IMR-90 (cell line): Measurements from ENCODE around the gene ZBTB32. TPM values are rescaled to one million over a fixed set of nuclear protein-coding genes. Genes with fewer than 3 reads are reported as not detected.

ENCODE experiments used
- ATAC-seq: fragments of 200-7000 bp; cut with Tn5 transposase; 2 replicates; pipeline ENCODE4 v1.9.1; 2020; ENCODE audit warnings: low read depth, mild to moderate bottlenecking, moderate library complexity
- BruUV-seq: library from RNA; stranded (reverse); fragments of 400-500 nt; replicated peaks from 2 replicates; lab custom pipeline; 2021; lab: Mats Ljungman, UMichigan
- CTCF ChIA-PET: fragments of 300-600 bp; formaldehyde crosslinking; extraction: SDS; loops from one replicate; lab custom pipeline; 2021; ENCODE audit warnings: antibody characterized with exemption; lab: Yijun Ruan, JAX
- POLR2A ChIA-PET: fragments of 300-600 bp; sonication (Branson Sonifier 250); formaldehyde crosslinking; loops from one replicate; lab custom pipeline; 2022; ENCODE audit warnings: antibody characterized with exemption; ENCODE audit not compliant: unreplicated experiment; lab: Charles Lee
- DNase-seq: peaks from one replicate; pipeline ENCODE4 v3.0.0; 2013
- H2AFZ ChIP-seq: replicated peaks from 2 replicates; pipeline ENCODE3; 2013; ENCODE audit warnings: low read length, mild to moderate bottlenecking; ENCODE audit not compliant: poor library complexity
- H2AK5ac ChIP-seq: 2 replicates; pipeline ENCODE4 v1.6.1; 2013; ENCODE audit warnings: low read depth, low read length, inconsistent platforms
- H2AK9ac ChIP-seq: replicated peaks from 2 replicates; pipeline ENCODE3; 2013; ENCODE audit warnings: mild to moderate bottlenecking, low read depth, low read length, moderate library complexity; ENCODE audit not compliant: poor library complexity
- H2BK120ac ChIP-seq: 2 replicates; pipeline ENCODE4 v1.6.1; 2013; ENCODE audit warnings: low read depth, low read length, inconsistent platforms
- H2BK15ac ChIP-seq: 3 replicates; pipeline ENCODE4 v1.6.1; 2013; ENCODE audit warnings: low read depth, low read length, inconsistent platforms
- H2BK20ac ChIP-seq: 2 replicates; pipeline ENCODE4 v1.6.1; 2013; ENCODE audit warnings: low read depth, mild to moderate bottlenecking, inconsistent platforms, low read length, moderate library complexity
- H2BK5ac ChIP-seq: 2 replicates; pipeline ENCODE4 v1.6.1; 2013; ENCODE audit warnings: mild to moderate bottlenecking, low read depth, low read length, inconsistent platforms; ENCODE audit not compliant: poor library complexity, severe bottlenecking
- H3K14ac ChIP-seq: replicated peaks from 2 replicates; pipeline ENCODE4 v1.6.1; 2013; ENCODE audit warnings: low read depth, low read length, inconsistent platforms
- H3K18ac ChIP-seq: 2 replicates; pipeline ENCODE4 v1.6.1; 2013; ENCODE audit warnings: low read depth, low read length, control low read depth
- H3K23ac ChIP-seq: 2 replicates; pipeline ENCODE4 v1.6.1; 2013; ENCODE audit warnings: low read depth, low read length, inconsistent platforms
- H3K27ac ChIP-seq: 2 replicates; pipeline ENCODE4 v1.5.1; 2013; ENCODE audit warnings: mild to moderate bottlenecking, control low read depth, low read length; ENCODE audit not compliant: insufficient read depth
- H3K27me3 ChIP-seq: 2 replicates; pipeline ENCODE4 v1.6.1; 2013; ENCODE audit warnings: low read length; ENCODE audit not compliant: control insufficient read depth, insufficient read depth
- H3K36me3 ChIP-seq: 2 replicates; pipeline ENCODE4 v1.6.1; 2013; ENCODE audit warnings: low read length, mixed read lengths; ENCODE audit not compliant: control insufficient read depth, insufficient read depth
- H3K4ac ChIP-seq: 2 replicates; pipeline ENCODE4 v1.6.1; 2013; ENCODE audit warnings: low read depth, low read length, inconsistent platforms
- H3K4me1 ChIP-seq: 2 replicates; pipeline ENCODE4 v1.6.1; 2013; ENCODE audit warnings: low read length, mixed read lengths; ENCODE audit not compliant: control insufficient read depth, insufficient read depth
- H3K4me2 ChIP-seq: 2 replicates; pipeline ENCODE4 v1.6.1; 2013; ENCODE audit warnings: low read depth, mild to moderate bottlenecking, control low read depth, low read length, moderate library complexity
- H3K4me3 ChIP-seq: 2 replicates; pipeline ENCODE4 v1.5.1; 2013; ENCODE audit warnings: low read depth, mild to moderate bottlenecking, control low read depth, low read length, moderate library complexity; ENCODE audit not compliant: insufficient read depth
- H3K56ac ChIP-seq: 2 replicates; pipeline ENCODE4 v1.6.1; 2013; ENCODE audit warnings: low read length, inconsistent platforms; ENCODE audit not compliant: insufficient read depth; ENCODE audit errors: extremely low read depth
- H3K79me1 ChIP-seq, 2 experiments: 2 replicates each; pipeline ENCODE4 v1.6.1; 2013; ENCODE audit warnings: low read length in 2 of 2, inconsistent platforms in 1 of 2, low read depth in 1 of 2
- H3K9ac ChIP-seq: 2 replicates; pipeline ENCODE4 v1.6.1; 2013; ENCODE audit warnings: low read depth, low read length, control low read depth
- H3K9me1 ChIP-seq: 2 replicates; pipeline ENCODE4 v1.6.1; 2013; ENCODE audit warnings: low read length, inconsistent platforms; ENCODE audit not compliant: insufficient read depth
- H3K9me3 ChIP-seq: 2 replicates; pipeline ENCODE4 v1.6.1; 2013; ENCODE audit warnings: low read length; ENCODE audit not compliant: control insufficient read depth, insufficient read depth
- H4K20me1 ChIP-seq: 2 replicates; pipeline ENCODE4 v1.6.1; 2013; ENCODE audit warnings: low read length, inconsistent platforms; ENCODE audit not compliant: insufficient read depth
- H4K5ac ChIP-seq: 2 replicates; pipeline ENCODE4 v1.6.1; 2013; ENCODE audit warnings: mild to moderate bottlenecking, low read depth, low read length, control low read depth
- H4K8ac ChIP-seq, 2 experiments: 2 replicates each; pipeline ENCODE4 v1.6.1; 2013; ENCODE audit warnings: low read depth in 2 of 2, low read length in 2 of 2, control low read depth in 1 of 2, inconsistent platforms in 1 of 2
- H4K91ac ChIP-seq: 2 replicates; pipeline ENCODE4 v1.6.1; 2013; ENCODE audit warnings: low read depth, low read length, inconsistent platforms; ENCODE audit not compliant: insufficient read depth
- RCOR1 ChIP-seq: IDR thresholded peaks from 2 replicates; pipeline ENCODE4 v1.6.1; 2012; ENCODE audit warnings: mild to moderate bottlenecking, low read length, improper control_type of control experiment; ENCODE audit not compliant: insufficient replicate concordance
- WGBS, 2 experiments: methylation state at CpG; one replicate each; pipeline versions ENCODE4 v1.1.5 to v1.1.7; 2013; ENCODE audit warnings: missing lambda C conversion rate in 2 of 2; ENCODE audit not compliant: insufficient read length in 1 of 2; ENCODE audit errors: extremely low coverage in 2 of 2; 5-methylcytosine and 5-hydroxymethylcytosine counted together
- dilution Hi-C: fragments of 300-500 bp; cut with HindIII; formaldehyde crosslinking; loops from one replicate; pipeline ENCODE4 v1.14.3; 2018; ENCODE audit warnings: low sequenced_read_pairs; ENCODE audit not compliant: unreplicated experiment
- in situ Hi-C: fragments of 300-500 bp; cut with MboI; formaldehyde crosslinking; loops from 3 replicates; pipeline ENCODE4 v1.14.3; 2019; ENCODE audit warnings: low sequenced_read_pairs, inconsistent platforms, mixed read lengths
- intact Hi-C: fragments of 100-400 bp; cut with micrococcal nuclease; formaldehyde crosslinking; loops from 2 replicates; pipeline ENCODE4 v1.10.0; 2022
- polyA plus RNA-seq, 3 experiments: library from polyadenylated mRNA; depleted of rRNA; stranded (reverse); fragments of >200 nt; gene quantifications; 2 replicates each; pipeline ENCODE4 v1.2.3, GENCODE V29; 2012; ENCODE audit warnings: low replicate concordance in 1 of 3
- total RNA-seq: library from RNA; depleted of rRNA; stranded (reverse); fragments of >200 nt; gene quantifications from 2 replicates; pipeline ENCODE4 v1.2.3, GENCODE V29; 2012

Gene ZBTB32
- total and polyA plus RNA-seq, 2 of the 4 experiments (the other 2 are of a cell fraction): not detected

- Histone ChIP-seq H3K14ac (no peak overlapping the region), H4K8ac (no peak overlapping the region), H3K9me3 (no peaks in the 10 kb centered on the region), H3K27me3 (no peaks in the 10 kb centered on the region), H4K91ac (no peak overlapping the region), H2BK5ac (no peak overlapping the region), H2BK20ac (no peak overlapping the region), H3K23ac (no peak overlapping the region), H2AFZ (no peak overlapping the region), H2AK5ac (no peak overlapping the region), H3K36me3 (peaks cover 97% of the 10 kb centered on the region), H2BK15ac (no peak overlapping the region), H3K4me2 (no peak overlapping the region), H3K18ac (no peak overlapping the region), H2BK120ac (no peak overlapping the region), H3K4me1 (no peaks in the 10 kb centered on the region), H3K4ac (no peak overlapping the region), H3K79me1 (peaks cover 12 to 19% of the 10 kb centered on the region in 2 experiments), H3K27ac (no peak overlapping the region), H4K20me1 (peaks cover 22% of the 10 kb centered on the region), H4K5ac (no peak overlapping the region), H3K4me3 (no peak overlapping the region), H3K56ac (no peak overlapping the region), H2AK9ac (no peak overlapping the region), H3K9ac (no peak overlapping the region), H3K9me1 (no peaks in the 10 kb centered on the region)
- ATAC-seq (no peak), DNase-seq (no peak)
- WGBS, 2 experiments: 95% methylated on average over 10 of the region's 25 CpGs; no CpG with 5 or more reads in 1 of the 2 experiments
- POLR2A ChIA-PET: no interaction called here
- dilution Hi-C loops: no loop called here
- no TSS peak for BruUV-seq
- no peak for TF ChIP-seq RCOR1
- in situ Hi-C loops: no loop called here
- CTCF ChIA-PET: no interaction called here
- intact Hi-C loops: no loop called here
Measured at GRCh38 chr19:35727053-35727955, 22.9 kb downstream of the ZBTB32 start.
